ENCODE data around the gene SLAMF7. TPM values are rescaled to one million over a fixed set of nuclear protein-coding genes. Genes with fewer than 3 reads are reported as not detected.
"Not testable (repeated sequence)": the region's sequence is repeated elsewhere in the genome, so short reads cannot be mapped to it uniquely, and the experiment has no call there.

Gene SLAMF7
- total RNA-seq, 1 donor from 2014 or later = 0.50 TPM

DNA sequence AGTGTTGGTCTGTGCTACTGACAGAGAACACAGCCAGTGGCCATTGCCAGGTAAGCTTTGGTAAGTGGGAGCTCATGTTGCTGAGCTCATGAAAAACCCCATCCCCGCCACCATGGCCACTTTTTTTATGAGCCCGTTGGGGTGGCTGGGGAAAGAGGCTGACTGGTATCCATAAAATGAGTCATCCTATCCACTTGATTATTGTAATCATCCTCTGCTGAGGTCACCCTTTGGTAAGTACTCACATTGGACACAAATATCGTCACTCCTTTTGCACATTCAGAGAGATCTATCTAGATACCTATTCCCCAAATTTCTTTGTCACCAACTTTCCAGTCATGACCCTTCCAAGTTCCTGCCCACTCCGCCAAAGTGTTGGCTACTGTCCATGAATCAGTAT, 22.0 kb downstream of the SLAMF7 start:
- intact Hi-C loops (cut with micrococcal nuclease) = no loop called here
- no peak for ATAC-seq

GRCh38 chr1:160761886-160762285, 22.8 kb downstream of the SLAMF7 start:
- ATAC-seq = no peak
- intact Hi-C loops (cut with micrococcal nuclease) = no loop called here
- no peak for DNase-seq

More for the DNA sequence above, 22.0 kb downstream of the SLAMF7 start:
- DNase-seq = no peak

DNA sequence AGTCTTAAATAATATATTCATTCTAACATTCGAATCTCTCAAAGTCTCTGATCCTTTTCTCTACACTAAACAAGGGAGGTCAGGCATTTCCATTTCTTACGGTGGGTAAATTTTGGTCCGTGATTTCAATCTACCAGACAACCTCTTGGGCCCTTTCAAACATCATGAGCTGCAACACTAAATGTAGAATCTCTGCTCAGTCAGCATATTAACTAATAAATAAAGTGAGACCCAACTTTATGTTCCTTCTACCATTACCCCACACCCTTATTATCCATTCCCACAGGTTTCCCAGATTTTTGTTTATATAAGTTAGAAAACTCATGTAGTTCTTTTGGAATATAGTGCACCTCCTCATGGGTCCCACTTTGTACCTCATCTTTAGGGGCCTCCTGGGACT, 24.9 kb downstream of the SLAMF7 start:
- intact Hi-C loops (cut with micrococcal nuclease) = no loop called here
- ATAC-seq (no peak), DNase-seq (no peak)

GRCh38 chr1:160767395-160768294, 28.6 kb downstream of the SLAMF7 start:
- intact Hi-C loops (cut with micrococcal nuclease) = no loop called here
- ATAC-seq (peak; percentile 23), DNase-seq (no peak)

DNA sequence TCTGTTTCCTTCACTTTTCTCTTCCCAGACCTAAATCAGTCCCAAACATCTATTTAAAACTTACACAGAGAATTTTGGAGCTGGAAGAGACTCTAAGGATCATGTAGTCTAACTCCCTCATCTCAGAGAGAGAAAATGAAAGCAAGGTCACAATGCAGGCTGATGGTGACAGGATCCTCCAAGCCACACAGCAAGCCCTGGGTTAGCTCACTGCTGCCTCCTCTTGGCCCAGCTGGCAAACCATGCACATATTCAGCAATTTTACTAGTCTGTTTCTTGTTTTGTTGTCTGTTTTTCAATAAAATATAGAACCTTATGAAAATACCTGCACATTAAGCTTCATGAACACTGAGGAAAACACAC, 29.2 kb downstream of the SLAMF7 start:
- DNase-seq (peak; percentile 51), ATAC-seq (peak; percentile 57)
- intact Hi-C loops (cut with micrococcal nuclease) = no loop called here

- ATAC-seq = no peak
- intact Hi-C loops (cut with micrococcal nuclease) = no loop called here
- DNase-seq = no peak
These were observed 33.3 kb downstream of the SLAMF7 start for GRCh38 chr1:160772331-160772730.

DNA sequence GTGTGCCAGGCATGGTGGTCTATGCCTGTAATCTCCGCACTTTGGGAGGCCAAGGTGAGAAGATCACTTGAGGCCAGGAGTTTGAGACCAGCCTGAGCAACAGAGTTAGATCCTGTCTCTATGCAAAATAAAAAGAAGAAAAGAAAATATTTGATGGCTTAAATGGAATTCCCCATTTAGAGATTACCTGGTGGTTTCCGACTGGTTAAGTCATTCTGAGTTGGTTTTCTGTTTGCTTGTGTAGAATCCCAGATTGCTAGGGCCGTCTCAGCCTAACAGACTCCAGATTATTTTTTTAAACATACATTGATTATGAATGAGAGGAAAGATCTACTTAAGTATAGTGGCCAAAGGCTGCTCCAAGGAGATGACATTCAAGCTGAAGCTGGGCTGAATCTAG, 34.0 kb downstream of the SLAMF7 start:
- ATAC-seq = no peak
- no peak for DNase-seq
- intact Hi-C loops (cut with micrococcal nuclease) = no loop called here

- intact Hi-C loops (cut with micrococcal nuclease) = no loop called here
- ATAC-seq (no peak), DNase-seq (no peak)
These were observed 36.1 kb downstream of the SLAMF7 start for GRCh38 chr1:160774886-160775719.

- DNase-seq = no peak
- intact Hi-C loops (cut with micrococcal nuclease) = no loop called here
- ATAC-seq = no peak
These were observed 37.1 kb downstream of the SLAMF7 start for GRCh38 chr1:160776178-160776577.

DNA sequence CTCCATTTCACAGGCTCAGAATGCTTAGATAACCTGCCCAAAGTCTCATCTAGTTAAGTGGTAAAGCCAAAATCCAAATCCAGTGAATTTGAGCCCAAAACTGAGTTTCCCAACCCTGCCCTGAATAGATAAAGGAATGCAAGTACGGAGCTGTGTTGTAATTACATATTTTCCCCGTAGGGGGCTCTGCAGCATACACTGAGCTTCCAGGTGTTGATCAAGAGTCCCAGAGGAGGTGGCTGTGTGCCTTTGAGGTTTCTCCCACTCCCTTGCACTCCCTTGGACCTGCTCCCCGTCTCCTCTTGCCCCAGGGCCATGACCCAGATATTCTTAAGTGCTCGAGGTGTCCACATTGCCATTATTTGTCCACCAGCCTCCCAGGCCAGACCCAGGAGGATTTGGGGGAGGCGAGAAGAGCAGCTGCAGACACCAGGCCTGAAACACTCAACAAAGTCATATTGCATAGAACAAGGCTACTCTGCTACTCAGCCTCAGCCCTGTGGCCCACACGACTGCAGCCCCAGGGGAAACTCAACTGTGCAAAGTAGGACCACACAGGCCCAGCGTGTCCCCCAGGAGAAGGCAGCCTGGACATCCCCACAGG, 38.5 kb downstream of the SLAMF7 start:
- no peak for ATAC-seq
- intact Hi-C loops (cut with micrococcal nuclease) = no loop called here
- no peak for DNase-seq

- intact Hi-C loops (cut with micrococcal nuclease) = no loop called here
- DNase-seq (no peak), ATAC-seq (no peak)
These were observed 39.9 kb downstream of the SLAMF7 start for GRCh38 chr1:160778976-160779375.

GRCh38 chr1:160779626-160780397, 40.8 kb downstream of the SLAMF7 start:
- ATAC-seq (no peak), DNase-seq (no peak)
- intact Hi-C loops (cut with micrococcal nuclease) = no loop called here

- no peak for ATAC-seq
- intact Hi-C loops (cut with micrococcal nuclease) = no loop called here
- no peak for DNase-seq
These were observed 41.3 kb downstream of the SLAMF7 start for GRCh38 chr1:160780398-160780755.

DNA sequence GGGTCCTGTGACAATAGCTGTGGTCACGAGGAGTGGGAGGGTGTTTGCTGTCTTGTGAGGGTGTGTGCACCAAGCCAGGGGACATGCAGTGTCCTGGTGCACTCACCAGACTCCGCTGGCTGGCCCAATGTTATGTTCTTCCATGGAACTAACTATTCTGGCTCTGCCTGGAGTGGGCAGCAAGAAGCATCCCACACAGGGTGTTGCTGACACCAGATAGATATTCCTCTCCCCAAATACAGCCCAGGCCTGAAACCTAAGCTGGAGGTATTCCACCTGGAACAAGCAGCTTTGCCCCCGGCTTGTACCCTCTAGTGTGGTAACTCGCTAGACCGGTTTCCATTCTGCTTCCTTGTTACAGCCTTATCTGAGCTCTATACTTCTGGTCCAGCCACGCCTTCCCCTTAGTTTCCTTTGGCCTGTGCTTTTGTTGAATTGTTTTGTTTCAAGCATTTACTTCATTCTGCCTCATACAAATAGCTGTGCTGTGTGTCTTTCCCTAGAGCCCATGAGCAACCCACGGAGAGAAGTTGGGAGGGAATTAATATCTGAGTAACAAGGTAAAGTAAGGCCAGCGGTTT, 42.2 kb downstream of the SLAMF7 start:
- ATAC-seq = no peak

GRCh38 chr1:160781914-160782689, 43.1 kb downstream of the SLAMF7 start:
- no peak for DNase-seq
- no peak for ATAC-seq
- intact Hi-C loops (cut with micrococcal nuclease) = no loop called here

More for the DNA sequence above, 42.2 kb downstream of the SLAMF7 start:
- intact Hi-C loops (cut with micrococcal nuclease) = no loop called here
- no peak for DNase-seq

DNA sequence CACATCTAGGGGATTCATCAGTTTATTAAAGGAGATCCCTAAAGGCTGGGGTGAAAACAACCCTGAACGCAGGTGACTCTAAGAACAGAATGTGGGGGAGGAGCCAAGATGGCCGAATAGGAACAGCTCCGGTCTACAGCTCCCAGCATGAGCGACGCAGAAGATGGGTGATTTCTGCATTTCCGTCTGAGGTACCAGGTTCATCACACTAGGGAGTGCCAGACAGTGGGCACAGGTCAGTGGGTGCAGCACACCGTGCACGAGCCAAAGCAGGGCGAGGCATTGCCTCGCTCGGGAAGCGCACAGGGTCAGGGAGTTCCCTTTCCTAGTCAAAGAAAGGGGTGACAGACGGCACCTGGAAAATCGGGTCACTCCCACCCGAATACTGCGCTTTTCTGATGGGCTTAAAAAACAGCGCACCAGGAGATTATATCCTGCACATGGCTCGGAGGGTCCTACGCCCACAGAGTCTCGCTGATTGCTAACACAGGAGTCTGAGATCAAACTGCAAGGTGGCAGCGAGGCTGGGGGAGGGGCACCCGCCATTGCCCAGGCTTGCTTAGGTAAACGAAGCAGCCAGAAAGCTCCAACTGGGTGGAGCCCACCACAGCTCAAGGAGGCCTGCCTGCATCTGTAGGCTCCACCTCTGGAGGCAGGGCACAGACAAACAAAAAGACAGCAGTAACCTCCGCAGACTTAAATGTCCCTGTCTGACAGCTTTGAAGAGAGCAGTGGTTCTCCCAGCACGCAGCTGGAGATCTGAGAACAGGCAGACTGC, 44.1 kb downstream of the SLAMF7 start:
- ATAC-seq; DNase-seq; intact Hi-C loops (cut with micrococcal nuclease): not testable (repeated sequence)

DNA sequence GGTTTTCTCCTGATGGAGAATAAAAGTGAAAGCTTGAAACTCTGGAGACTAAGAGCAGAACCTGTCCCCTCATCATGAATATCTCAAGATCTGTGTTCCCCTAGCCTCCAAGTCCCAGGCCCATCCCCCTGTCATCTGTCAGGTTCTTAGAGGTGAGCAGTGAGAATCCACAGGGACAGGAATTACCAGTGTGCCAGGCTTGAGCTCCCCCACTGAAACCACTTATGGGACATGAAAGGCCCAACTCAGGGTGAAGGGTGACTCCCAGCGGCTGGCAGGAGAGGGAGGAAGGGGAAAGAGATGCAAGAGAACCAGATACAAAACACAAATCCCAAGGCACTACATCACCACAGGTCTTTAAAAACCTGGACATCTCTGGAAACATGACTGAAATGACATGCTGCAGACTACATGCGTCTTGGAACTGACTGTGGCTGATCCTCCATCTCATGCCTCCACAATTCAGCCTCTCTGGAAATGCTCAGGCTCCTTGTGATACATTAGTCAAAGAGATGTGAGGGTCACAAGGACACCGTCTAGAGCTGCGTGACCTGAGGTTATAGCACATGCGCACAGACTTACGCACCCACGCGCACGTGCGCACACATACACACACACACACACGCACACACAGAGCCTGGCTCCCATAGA, 50.1 kb downstream of the SLAMF7 start:
- intact Hi-C loops (cut with micrococcal nuclease) = no loop called here
- ATAC-seq = no peak
- DNase-seq = no peak
